K562 (cell line): ENCODE results near the gene DNAJC13. TPM values are rescaled to one million over a fixed set of nuclear protein-coding genes. Genes with fewer than 3 reads are reported as not detected.

Source experiments
- CCNT2 ChIP-seq: IDR thresholded peaks from 2 replicates; pipeline ENCODE4 v1.6.1; 2011; ENCODE audit warnings: borderline replicate concordance, low read depth, mild to moderate bottlenecking, moderate library complexity, mixed read lengths, low read length; ENCODE audit not compliant: insufficient read length; ENCODE audit errors: extremely low read depth
- RFX1 ChIP-seq: fragments of 450-650 bp; IDR thresholded peaks from 2 replicates; pipeline ENCODE4 v1.6.1; 2016; ENCODE audit warnings: mild to moderate bottlenecking, moderate library complexity
- polyA plus RNA-seq, 8 experiments: library from polyadenylated mRNA; depleted of rRNA in 4 of 8; stranded (reverse) in 5 of 8; unstranded in 3 of 8; fragments of >200 nt; fragmentation: Nextera tagmentation in 2 of 8; fragmentation: Illumina TruSeq in 1 of 8; extraction: Ambion mirVana in 2 of 8; extraction: Trizol in 1 of 8; gene quantifications; 2 replicates each; pipeline versions ENCODE4 v1.2.1 to v1.2.3, GENCODE V29; 2011 to 2014; ENCODE audit warnings: inconsistent platforms in 1 of 8, missing spikeins in 1 of 8
- total RNA-seq, 7 experiments: library from RNA; depleted of rRNA in 6 of 7; stranded (reverse); fragments of >200 nt in 6 of 7; fragmentation: Illumina TruSeq in 2 of 7; extraction: Trizol in 2 of 7; gene quantifications; 2 replicates each; pipeline versions ENCODE4 v1.2.1 to v1.2.3, GENCODE V29; 2011 to 2021; ENCODE audit warnings: low replicate concordance in 1 of 7
- TF ChIP-seq, protein P1 (sequence below), 2 experiments: fragments of 450-650 bp; formaldehyde crosslinking in 1 of 2; IDR thresholded peaks; 2 replicates each; pipeline versions ENCODE4 v1.4.0 to v1.6.1; 2014 to 2020; ENCODE audit warnings: mild to moderate bottlenecking in 2 of 2, borderline replicate concordance in 1 of 2, low read depth in 1 of 2

The DNAJC13 gene
- total and polyA plus RNA-seq, 9 of the 15 experiments (the other 6 are each of a cell fraction or from before 2014, with no cell fraction given), result 2.9 to 17.1 (median 10.2) TPM

GRCh38 chr3:132544130-132544529 is 126.8 kb downstream of the DNAJC13 start (continued):
- TF ChIP-seq, protein P1, sequence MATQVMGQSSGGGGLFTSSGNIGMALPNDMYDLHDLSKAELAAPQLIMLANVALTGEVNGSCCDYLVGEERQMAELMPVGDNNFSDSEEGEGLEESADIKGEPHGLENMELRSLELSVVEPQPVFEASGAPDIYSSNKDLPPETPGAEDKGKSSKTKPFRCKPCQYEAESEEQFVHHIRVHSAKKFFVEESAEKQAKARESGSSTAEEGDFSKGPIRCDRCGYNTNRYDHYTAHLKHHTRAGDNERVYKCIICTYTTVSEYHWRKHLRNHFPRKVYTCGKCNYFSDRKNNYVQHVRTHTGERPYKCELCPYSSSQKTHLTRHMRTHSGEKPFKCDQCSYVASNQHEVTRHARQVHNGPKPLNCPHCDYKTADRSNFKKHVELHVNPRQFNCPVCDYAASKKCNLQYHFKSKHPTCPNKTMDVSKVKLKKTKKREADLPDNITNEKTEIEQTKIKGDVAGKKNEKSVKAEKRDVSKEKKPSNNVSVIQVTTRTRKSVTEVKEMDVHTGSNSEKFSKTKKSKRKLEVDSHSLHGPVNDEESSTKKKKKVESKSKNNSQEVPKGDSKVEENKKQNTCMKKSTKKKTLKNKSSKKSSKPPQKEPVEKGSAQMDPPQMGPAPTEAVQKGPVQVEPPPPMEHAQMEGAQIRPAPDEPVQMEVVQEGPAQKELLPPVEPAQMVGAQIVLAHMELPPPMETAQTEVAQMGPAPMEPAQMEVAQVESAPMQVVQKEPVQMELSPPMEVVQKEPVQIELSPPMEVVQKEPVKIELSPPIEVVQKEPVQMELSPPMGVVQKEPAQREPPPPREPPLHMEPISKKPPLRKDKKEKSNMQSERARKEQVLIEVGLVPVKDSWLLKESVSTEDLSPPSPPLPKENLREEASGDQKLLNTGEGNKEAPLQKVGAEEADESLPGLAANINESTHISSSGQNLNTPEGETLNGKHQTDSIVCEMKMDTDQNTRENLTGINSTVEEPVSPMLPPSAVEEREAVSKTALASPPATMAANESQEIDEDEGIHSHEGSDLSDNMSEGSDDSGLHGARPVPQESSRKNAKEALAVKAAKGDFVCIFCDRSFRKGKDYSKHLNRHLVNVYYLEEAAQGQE (IDR thresholded peaks at IDR 0.05; ENCODE audit: borderline replicate concordance), result no peak
- TF ChIP-seq, protein P1 (CRISPR knock-in tag; IDR thresholded peaks at IDR 0.05; ENCODE audit: low read depth), result no peak
- TF ChIP-seq CCNT2 (no peak), RFX1 (no peak)
